ENCODE results near the gene UPK1B. TPM values are rescaled to one million over a fixed set of nuclear protein-coding genes. Genes with fewer than 3 reads are reported as not detected.
"Not testable (repeated sequence)": the region's sequence is repeated elsewhere in the genome, so short reads cannot be mapped to it uniquely, and the experiment has no call there.

UPK1B gene
- polyA plus RNA-seq (2014; cell fraction: cytosol; rRNA removed), result not detected in 2 replicates
- not detected in 2 replicates for polyA plus RNA-seq (2014; cell fraction: nucleus; rRNA removed)

DNA sequence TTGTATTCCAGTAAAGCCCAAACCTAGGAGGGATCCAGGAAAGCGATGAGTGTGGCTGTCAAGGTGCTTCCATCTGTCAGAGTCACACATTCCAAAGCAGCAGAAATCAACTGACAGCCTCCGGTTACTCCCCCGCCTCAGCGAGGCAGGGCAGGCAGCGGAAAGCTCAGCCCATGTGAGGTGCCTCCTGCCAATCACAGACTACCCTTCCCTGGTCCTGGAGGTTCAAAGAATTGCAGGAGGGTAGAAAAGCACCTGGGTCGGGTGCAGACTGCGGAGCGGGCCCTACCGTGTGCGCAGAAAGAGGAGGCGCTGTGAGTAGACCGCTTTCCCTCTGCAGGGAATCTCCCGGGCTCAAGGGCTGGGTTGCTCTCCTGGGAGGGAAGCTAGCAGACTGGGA lies at the start of gene UPK1B:
Gene UPK1B (plus strand): TSS at position 274 of the 400 bp plus-strand sequence. CDS start 13,144 bp downstream, outside the sequence.
- peak; percentile 2 for DNase-seq (ENCODE audit: low spot score)

DNA sequence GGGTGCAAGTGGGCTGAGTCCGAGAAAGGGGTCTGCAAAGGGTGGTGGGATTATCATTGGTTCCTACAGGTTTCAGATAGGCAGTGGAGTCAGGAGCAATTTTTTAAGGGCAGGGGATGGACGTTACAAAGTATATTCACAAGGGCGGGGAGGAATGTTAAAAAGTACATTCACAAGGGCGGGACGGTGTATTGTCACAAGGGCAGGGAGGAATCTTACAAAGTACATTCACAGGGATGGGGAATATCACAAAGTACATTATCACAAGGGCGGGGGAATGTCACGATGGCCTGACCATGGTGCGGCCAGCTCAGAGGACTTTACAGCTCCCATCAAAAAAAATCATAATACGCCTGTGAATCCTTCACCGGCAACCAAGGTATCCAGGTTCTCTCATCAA lies 48.1 kb upstream of the UPK1B start:
- no peak for DNase-seq (ENCODE audit: low spot score)

DNA sequence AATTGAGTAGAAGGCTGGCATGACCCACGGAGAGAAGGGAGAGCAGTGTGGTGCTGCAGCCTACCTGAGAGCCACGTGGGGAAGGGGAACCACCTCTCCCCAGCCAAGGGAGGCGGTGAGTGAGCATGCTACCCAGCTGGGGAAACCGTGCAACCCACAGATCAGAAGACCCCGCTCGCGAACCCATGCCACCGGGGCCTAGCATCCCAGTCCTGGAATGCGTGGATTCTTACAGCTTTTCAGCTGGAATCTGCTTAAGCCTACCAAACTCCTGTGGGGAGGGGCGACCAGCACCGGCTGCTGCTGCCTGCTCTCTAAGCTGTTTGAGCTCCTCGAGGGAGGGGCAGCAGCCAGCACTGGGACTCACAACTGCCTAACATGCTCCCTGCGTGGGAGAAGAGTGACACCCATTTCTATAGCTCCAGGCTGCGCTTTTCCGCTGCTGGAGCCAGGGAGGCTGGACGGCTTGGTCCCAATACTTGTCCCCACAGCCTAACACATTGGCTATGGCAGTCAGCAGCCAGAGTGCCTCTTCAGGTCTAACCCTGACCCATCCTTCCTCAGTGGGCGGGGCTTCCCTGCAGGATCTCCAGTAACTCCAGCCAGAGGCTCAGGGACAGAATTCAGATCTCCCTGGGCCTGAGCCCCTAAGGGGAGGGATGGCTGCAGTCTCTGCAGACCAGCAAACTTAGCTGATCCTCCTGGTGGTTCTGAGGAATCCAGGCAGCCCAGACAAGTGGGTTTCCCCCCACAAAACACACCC lies 47.5 kb upstream of the UPK1B start:
- no peak for DNase-seq (ENCODE audit: low spot score)

DNA sequence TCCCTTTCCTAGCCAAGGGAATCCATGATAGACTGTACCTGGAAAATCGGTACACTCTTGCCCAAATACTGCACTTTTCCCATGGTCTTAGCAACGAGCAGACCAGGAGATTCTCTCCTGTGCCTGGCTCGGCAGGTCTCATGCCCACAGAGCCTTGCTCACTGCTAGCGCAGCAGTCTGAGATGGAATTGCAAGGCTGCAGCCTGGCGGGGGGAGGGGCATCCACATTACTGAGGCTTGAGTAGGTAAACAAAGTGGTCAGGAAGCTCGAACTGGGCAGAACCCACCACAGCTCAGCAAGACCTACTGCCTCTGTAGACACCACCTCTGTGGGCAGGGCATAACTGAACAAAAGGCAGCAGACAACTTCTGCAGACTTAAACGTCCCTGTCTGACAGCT lies 43.1 kb upstream of the UPK1B start:
- peak; percentile 10 for DNase-seq (ENCODE audit: low spot score)

DNA sequence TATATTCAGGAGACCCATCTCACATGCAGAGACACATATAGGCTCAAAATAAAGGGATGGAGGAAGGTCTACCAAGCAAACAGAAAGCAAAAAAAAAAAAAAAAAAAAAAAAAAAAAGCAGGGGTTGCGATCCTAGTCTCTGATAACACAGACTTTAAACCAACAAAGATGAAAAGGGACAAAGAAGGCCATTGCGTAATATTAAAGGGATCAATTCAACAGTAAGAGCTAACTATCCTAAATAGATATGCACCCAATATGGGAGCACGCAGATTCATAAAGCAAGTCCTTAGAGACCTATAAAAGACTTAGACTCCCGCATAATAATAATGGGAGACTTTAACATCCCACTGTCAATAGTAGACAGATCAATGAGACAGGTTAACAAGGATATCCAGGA lies 41.1 kb upstream of the UPK1B start:
- not testable (repeated sequence) for DNase-seq (ENCODE audit: low spot score)

DNA sequence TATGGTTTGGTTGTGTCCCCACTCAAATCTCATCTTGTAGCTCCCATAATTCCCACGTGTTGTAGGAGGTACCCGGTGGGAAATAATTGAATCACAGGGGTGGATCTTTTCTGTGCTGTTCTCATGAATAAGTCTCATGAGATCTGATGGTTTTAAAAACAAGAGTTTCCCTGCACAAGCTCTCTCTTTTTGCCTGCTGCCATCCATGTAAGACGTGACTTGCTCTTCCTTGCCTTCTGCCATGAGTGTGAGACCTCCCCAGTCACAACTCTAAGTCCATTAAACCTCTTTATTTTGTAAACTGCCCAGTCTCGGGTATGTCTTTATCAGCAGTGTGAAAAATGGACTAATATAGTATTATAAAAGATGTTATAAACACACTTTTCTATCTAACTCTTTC lies 34.0 kb upstream of the UPK1B start:
- not testable (repeated sequence) for DNase-seq (ENCODE audit: low spot score)

DNA sequence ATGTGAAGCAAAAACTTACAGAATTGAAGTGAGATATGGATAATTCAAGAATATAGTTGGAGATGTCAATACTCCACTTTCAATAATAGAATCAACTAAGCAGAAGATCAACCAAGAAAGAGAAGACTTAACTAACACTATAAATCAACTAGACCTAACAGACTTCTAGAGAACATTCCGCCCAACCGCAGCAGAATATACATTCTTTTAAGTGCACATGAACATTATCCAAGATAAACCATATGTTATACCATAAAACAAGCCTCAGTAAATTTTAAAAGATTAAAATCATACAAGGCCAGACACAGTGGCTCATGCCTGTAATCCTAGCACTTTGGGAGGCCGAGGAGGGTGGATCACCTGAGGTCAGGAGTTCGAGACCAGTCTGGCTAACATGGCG lies 32.9 kb upstream of the UPK1B start:
- DNase-seq (ENCODE audit: low spot score), result no peak

DNA sequence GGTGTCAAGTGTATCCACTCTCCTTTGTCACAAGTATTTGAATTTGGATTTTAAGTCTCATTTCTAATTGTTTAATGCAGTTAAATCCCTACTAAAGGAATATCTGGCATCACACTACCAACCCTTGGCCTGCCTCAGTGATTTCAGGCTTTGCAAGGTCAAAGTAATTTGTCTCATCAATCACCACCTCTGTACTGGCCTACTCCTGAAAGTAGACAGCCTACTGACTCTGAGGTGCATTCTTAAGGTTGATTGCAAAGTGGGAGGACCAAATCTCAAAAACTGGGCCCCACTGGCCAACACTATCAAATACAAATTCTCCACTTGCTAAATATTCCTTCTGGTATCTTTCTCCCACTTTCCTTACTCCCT lies 28.3 kb upstream of the UPK1B start:
- DNase-seq (ENCODE audit: low spot score), result no peak

DNA sequence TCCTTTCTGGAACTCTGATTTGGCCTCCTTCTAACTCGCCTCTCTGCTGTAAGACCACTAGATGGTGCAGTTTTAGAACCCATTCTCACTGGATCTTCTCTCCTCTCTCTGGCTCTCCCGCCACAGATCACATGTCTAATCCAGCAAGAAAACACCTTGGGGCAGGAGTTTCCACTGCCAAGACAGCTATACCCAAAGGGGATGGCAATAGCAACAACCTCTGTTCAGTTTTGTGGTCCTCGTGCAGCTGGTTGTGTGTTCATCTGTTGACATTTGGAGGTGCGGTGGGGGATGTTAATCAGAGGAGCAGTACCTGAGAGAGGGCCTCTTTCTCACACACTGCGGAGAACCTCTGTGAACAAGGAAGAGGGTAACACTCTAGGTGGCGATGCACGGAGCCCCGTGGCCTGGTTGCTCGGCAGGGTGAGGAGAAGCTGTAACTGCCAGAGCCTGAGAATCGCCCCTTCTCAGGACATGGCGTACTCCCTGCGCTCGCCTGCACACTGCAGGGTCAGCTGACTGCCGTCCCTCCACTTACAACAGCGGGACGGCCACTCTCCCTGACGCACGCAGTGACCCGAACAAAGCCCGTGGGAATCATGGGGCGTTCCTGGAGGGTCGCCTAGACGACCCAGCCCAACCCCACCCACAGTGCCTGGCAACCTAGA lies 27.8 kb upstream of the UPK1B start, which contains the start of gene TEX55:
Gene TEX55 (plus strand): TSS at position 666 of the 668 bp plus-strand sequence. CDS start 25 bp downstream, outside the sequence.
- peak; percentile 56 for DNase-seq (ENCODE audit: low spot score)

DNA sequence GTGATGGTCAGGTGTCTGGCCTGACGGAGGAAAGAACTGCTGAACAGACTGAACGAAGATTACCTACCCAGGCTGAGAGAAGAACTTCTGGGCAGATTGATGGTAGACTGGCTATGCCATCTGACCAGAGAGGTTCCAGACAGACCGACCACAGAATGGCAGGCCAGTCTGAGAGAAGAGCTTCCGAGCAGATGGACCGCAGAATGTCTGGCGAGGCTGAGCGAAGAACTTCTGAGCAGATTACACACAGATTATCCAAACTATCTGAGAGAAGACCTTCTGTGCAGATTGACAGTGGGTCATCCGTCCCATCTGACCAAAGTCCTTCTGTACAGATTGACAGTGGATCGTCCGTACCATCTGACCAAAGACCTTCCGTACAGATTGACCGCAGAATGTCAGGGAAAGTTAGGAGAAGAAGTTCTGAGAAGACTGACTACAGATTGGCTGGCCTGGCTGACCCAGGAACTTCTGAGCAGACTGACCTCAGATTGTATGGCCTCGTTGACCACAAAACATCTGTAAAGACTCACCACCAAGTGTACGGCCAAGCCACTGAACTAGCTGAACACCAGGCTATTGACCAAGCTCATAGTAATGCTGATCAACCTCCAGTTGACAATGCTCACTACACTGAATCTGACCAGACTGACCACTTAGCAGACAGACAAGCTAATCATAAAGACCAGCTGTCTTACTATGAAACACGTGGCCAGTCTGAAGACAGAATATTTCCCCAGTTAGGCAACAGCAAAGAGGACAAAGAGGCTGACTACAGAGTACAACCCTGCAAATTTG lies 26.6 kb upstream of the UPK1B start:
- no peak for DNase-seq (ENCODE audit: low spot score)

DNA sequence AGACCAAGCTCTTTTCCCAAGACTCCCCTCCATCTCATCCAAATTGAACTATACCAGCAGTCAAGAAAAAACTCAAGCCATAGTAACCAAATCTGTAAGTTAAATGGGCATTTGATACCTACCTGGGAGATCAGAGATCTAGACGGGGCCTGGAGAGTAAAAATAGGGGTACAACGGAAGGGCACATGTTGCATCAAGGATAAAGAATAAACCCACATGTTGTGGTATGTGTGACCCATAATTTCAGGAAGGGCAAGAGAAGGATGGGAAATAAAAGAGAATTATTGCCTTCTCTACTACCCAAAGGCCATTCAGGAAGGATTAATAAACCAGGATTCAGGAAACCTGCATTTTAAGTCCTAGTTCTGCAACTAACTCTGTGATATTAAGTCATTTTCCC lies 25.9 kb upstream of the UPK1B start:
- DNase-seq (ENCODE audit: low spot score), result no peak

DNA sequence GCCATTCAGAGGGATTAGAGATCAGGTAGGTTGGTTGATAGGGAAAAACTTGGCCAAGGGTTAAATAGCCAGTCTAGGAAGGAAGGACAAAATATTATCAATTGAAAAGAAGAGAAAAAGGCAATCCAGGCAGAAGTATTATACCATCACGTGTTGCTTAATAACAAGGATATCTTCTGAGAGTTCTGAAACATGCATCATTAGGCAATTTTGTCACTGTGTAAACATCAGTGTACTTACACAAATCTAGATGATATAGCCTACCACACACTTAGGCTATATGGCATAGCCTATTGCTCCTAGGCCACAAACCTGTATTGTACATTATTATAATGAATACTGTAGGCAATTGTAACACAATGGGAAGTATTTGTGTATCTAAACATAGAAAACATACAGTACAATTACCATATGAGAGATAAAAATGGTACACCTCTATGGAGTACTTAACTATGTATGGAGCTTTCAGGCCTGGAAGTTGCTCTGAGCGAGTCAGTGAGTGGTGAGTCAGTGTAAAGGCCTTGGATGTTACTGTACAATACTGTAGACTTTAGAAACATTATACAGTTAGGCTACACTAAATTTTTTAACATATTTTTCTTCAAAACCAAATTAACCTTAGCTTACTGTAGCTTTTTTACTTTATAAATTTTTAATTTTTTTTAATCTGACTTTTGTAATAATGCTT lies 24.8 kb upstream of the UPK1B start:
- DNase-seq (ENCODE audit: low spot score), result no peak

DNA sequence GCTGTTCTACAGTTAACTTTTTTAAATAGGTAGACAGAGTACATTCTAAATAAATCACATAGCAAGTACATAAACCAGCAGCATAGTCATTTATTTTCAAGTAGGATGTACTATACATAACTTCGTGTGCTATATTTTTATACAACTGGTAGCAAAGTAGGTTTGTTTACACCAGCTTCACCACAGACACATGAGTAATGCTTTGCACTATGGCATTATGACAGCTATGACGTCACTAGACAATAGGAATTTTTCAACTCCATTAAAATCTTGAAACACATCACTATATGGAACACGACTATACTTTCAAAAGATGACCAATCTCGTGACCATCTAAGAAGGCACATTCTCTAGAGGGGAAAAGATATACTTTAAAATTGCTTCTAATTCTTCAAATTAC lies 23.9 kb upstream of the UPK1B start:
- no peak for DNase-seq (ENCODE audit: low spot score)

DNA sequence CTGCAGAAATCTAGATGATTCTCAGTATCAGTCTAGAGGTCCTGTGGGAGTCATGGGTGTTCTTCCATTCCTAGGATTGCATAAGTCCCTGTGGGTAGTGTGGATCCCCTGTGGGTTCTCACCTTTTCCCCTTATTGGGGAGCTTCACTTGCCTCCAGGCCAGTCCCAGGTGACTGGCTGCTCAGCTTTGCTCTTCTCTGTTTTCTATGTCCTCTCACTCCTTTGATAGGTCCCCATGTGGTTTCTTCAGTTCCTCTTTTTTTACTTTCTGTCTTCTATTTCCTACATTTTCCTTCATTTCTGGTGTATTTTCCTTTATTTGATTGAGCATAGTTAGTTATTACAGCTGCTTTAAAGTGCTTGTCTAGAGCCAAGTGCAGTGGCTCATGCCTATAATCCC lies 16.5 kb upstream of the UPK1B start:
- no peak for DNase-seq (ENCODE audit: low spot score)

DNA sequence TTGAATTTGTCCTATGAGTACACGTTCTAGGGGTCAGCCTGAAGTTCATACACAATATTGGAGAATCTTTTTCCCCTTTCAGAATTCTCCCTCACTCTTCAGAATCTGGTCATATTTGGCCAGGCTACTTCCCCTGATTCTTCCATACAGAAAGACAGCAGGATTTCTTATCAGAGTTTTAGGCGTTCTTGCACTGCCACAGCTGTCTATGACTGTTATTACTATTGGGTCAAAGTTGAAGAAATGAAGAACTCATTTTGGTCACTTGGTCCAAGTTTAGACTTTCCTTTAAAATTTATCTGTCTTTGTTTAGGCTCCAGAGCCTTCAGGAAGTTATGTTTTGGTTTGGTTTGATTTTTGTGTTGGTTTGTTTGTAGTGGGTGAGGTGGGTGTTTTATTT lies 15.4 kb upstream of the UPK1B start:
- DNase-seq (ENCODE audit: low spot score), result no peak

DNA sequence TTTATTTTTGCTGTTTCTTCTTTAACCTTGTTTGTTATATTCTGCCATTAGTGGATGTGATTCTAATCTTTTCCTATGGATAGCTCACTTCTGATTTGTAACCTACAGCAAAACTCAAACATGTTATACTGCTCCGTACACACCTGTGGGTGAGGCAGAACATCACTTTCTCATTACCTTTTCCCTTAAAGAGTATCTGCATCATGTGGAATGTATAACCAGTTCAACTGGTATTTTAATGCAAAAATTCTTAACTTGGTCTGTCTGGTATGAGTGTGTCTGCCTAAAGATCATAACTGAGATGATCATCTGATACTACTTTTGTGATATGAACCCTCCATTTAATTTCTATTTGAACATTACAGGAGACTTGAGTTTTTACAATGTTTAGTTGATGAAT lies 13.0 kb upstream of the UPK1B start:
- DNase-seq (ENCODE audit: low spot score), result no peak

DNA sequence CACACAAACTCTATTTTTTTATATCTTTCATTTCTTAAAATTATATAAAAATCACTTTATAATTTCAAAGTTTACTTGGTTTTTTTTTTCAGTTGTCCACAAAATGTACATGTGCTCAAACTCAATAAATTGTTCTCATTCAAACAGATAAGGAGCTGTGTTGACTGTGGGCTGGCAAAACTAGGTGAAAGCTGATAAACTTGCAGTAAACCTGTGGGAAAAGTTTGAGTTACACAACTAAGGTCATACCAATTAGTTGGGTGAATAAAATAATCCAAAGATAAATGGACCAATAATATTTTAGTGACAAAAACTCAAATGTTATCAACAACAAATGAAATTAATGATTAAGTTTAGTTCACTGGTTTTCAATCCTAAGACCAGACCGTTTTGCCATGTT lies 12.6 kb upstream of the UPK1B start:
- DNase-seq (ENCODE audit: low spot score), result no peak

DNA sequence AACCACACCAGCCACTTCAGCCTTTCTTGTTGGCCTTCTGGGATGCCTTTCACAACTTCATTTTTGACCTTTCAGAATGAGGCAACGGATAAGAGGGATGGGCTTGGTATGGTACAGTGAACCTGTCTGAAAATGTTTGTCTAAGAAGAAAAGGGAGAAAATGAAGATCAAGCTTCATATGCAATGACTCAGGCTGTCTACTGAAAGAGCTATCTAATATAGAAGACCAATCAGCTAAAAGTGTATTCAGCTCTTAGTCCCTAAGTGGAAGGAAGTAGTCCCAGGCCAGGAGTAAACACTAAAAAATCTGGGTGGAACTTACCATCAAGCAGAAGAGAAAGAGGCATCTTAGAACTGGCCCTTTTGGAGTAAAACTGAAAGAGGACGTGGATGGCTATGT lies 12.2 kb upstream of the UPK1B start:
- DNase-seq (ENCODE audit: low spot score), result no peak

DNA sequence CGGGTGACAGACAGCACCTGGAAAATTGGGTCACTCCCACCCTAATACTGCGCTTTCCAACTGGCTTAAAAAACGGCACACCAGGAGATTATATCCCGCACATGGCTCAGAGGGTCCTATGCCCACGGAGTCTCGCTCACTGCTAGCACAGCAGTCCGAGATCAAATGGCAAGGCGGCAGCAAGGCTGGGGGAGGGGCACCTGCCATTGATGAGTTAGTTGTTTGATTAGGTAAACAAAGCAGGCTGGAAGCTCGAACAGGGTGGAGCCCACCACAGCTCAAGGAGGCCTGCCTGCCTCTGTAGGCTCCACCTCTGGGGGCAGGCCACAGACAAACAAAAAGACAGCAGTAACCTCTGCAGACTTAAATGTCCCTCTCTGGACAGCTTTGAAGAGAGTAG lies 8.7 kb upstream of the UPK1B start:
- DNase-seq (ENCODE audit: low spot score), result not testable (repeated sequence)

DNA sequence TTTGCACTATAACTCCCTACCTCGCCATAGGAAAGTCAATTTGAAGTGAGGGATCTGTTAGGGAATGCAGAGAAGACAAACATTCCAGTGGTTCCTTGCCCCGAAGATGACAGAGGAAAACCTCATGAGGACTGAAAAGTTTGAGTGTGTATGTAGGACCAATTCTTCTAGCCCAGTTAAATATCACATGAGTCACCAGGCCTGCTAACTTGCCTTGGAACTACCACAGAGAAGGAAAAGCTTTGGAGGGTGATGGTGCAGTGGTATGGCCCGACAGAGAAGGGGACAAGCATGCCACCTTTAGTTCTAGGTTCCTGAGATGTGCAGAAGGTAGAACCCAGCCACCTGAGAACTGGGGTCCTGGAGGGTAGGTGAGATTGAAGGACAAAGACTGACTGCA lies 2.6 kb upstream of the UPK1B start:
- DNase-seq (ENCODE audit: low spot score), result no peak

DNA sequence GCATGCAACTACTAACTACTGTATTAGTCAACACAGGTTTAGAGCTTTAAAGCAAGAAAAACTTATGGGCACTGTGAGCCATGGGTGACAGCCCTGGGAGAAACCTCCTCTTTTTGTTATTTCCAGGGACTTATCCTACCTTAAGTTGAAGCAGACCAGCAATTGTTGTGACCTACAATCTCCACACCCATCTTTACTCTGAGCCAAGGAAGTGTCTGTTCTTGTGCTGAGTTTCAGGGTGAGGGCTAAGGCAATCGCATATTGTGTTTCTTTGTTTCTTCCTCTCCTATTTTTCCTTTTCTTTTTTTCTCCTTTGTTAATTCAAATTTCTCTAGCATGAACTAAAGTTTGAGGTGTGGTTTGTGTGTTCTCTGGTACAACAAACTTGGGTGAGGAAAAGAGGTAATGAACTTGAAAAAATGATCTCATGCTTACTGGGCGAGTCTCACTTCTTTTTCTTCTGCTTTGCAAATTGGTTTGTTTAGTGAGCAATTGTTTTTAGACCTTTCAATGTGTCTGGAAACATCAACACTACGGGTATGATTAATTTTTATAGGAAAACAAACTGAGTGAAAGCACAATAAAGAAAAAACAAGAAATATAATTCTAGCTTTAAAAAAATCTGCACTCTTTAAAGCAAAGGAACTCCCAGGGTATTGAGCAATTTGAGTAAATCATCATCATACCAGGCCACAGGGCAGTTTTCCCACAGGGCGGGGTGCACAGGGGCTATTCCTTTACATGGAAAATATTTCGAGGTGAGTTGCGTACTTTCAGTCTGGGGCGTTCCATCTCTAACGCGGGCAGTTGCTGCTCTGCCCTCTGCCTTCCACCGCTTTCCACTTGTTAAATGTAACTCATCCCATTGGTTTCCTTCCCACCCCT lies 2.7 kb downstream of the UPK1B start:
- no peak for DNase-seq (ENCODE audit: low spot score)

All from SK-N-DZ (cell line).